Transverse colon (tissue), 4 donors: Measurements from ENCODE around the gene RSF1. TPM values are rescaled to one million over a fixed set of nuclear protein-coding genes. Genes with fewer than 3 reads are reported as not detected.

Experiments used
- DNase-seq: peaks from one replicate; pipeline ENCODE4 v3.0.0-alpha.2; 2019
- H3K27ac ChIP-seq, 4 donors: fragments of 200-600 bp; sonication (generic); 2 replicates each; pipeline ENCODE4 v1.5.1; 2016 to 2018; ENCODE audit warnings: inconsistent platforms in 4 of 4
- H3K27me3 ChIP-seq: fragments of 200-600 bp; sonication (generic); 2 replicates; pipeline ENCODE4 v1.5.1; 2017; ENCODE audit warnings: inconsistent platforms
- H3K36me3 ChIP-seq, 4 donors: fragments of 200-600 bp; sonication (generic); 2 replicates each; pipeline ENCODE4 v1.5.1; 2017 to 2019; ENCODE audit warnings: inconsistent platforms in 4 of 4
- H3K4me1 ChIP-seq, 4 donors: fragments of 200-600 bp; sonication (generic); 2 replicates each; pipeline ENCODE4 v1.5.1; 2017 to 2020; ENCODE audit warnings: inconsistent platforms in 4 of 4
- H3K4me3 ChIP-seq, 4 donors: fragments of 200-600 bp; sonication (generic); 1 replicate in 1 of 4; 2 replicates in 3 of 4; pipeline versions ENCODE4 v1.5.1 to v1.6.1; 2017 to 2019; ENCODE audit warnings: inconsistent platforms in 4 of 4
- H3K9me3 ChIP-seq, 2 donors: fragments of 200-600 bp; sonication (generic); 2 replicates each; pipeline ENCODE4 v1.5.1; 2017 to 2019; ENCODE audit warnings: inconsistent platforms in 2 of 2
- EP300 ChIP-seq: sonication (generic); formaldehyde crosslinking; IDR thresholded peaks from one replicate; pipeline ENCODE4 v1.6.1; 2017; ENCODE audit warnings: antibody characterized with exemption, low read depth
- POLR2A ChIP-seq: fragments of 450-650 bp; IDR thresholded peaks from one replicate; pipeline ENCODE4 v1.6.1; 2016; ENCODE audit warnings: antibody characterized with exemption, mild to moderate bottlenecking, moderate library complexity
- POLR2AphosphoS5 ChIP-seq, 3 donors: sonication (generic); formaldehyde crosslinking; IDR thresholded peaks; one replicate each; pipeline ENCODE4 v1.6.1; 2016; ENCODE audit warnings: antibody characterized with exemption in 3 of 3
- WGBS, 2 donors: methylation state at CpG; one replicate each; pipeline ENCODE4 v1.1.5; 2018; ENCODE audit warnings: low coverage in 1 of 2; 5-methylcytosine and 5-hydroxymethylcytosine counted together
- in situ Hi-C, 4 donors: fragments of 200-750 bp; cut with MboI; loops; one replicate each; pipeline versions ENCODE4 v1.15.0 to v1.15.1; 2017; ENCODE audit warnings: low sequenced_read_pairs in 3 of 4, low pct_ligation_motif_present in 1 of 4, low pct_unique_long_range_greater_than_20kb in 1 of 4
- intact Hi-C: fragments of 100-400 bp; cut with DNase I; formaldehyde crosslinking; loops from one replicate; pipeline ENCODE4 v1.15.1; 2023; ENCODE audit warnings: low total_unique reads
- total RNA-seq, 4 donors: library from RNA; depleted of rRNA; stranded (reverse); fragments of >200 nt; gene quantifications; one replicate each; pipeline ENCODE4 v1.1.0, GENCODE V29; 2016
- TF ChIP-seq, protein P1 (sequence below), 5 experiments: fragments of 200-600 bp in 3 of 5; fragments of 450-650 bp in 2 of 5; sonication (generic) in 3 of 5; IDR thresholded peaks; 1 replicate in 2 of 5; 2 replicates in 3 of 5; pipeline ENCODE4 v1.5.1; 2016 to 2017; ENCODE audit warnings: antibody characterized with exemption in 5 of 5, inconsistent platforms in 3 of 5, mild to moderate bottlenecking in 2 of 5, moderate library complexity in 1 of 5

RSF1 gene
- total RNA-seq, 4 donors from 2014 or later, result 45.6 to 72.8 (median 58.1) TPM

DNA sequence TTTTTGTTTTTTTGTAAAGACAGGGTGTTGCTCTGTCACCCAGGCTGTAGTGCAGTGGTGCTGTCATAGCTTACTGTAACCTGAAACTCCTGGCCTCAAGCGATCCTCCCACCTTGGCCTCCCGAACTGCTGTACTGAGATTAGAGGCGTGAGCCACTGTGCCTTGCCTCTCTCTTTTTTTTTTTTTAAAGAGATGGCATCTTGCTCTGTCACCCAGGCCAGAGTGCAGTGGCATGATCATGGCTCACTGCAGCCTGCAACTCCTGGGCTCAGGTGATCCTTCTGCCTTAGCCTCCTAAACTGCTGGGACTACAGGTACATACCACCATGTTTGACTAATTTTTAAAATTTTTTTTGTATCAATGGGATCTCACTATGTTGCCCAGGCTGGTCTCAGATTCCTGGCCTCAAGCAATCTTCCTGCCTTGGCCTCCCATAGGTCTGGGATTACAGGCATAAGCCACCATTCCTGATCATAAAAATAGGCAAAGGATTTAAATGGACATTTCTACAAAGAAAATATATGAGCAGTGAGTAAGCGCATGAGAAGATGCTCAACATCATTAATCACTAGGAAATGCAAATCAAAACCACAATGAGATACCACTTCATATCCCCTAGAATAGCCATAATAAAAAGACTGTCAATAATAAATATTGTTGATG, 165.6 kb downstream of the RSF1 start:
- Histone ChIP-seq H3K27me3 (no peaks in the 10 kb centered on the region), H3K27ac (no peak overlapping the region), H3K9me3 (no peaks in the 10 kb centered on the region), H3K4me3 (no peak overlapping the region), H3K4me1 (no peaks in the 10 kb centered on the region), H3K36me3 (no peaks in the 10 kb centered on the region)
- 91 to 96% methylated on average over 4 of the region's 4 CpGs for WGBS, 2 donors
- intact Hi-C loops (no loop called here), in situ Hi-C loops (no loop called here)
- DNase-seq, result no peak
- no peak for TF ChIP-seq POLR2A
- TF ChIP-seq, protein P1, sequence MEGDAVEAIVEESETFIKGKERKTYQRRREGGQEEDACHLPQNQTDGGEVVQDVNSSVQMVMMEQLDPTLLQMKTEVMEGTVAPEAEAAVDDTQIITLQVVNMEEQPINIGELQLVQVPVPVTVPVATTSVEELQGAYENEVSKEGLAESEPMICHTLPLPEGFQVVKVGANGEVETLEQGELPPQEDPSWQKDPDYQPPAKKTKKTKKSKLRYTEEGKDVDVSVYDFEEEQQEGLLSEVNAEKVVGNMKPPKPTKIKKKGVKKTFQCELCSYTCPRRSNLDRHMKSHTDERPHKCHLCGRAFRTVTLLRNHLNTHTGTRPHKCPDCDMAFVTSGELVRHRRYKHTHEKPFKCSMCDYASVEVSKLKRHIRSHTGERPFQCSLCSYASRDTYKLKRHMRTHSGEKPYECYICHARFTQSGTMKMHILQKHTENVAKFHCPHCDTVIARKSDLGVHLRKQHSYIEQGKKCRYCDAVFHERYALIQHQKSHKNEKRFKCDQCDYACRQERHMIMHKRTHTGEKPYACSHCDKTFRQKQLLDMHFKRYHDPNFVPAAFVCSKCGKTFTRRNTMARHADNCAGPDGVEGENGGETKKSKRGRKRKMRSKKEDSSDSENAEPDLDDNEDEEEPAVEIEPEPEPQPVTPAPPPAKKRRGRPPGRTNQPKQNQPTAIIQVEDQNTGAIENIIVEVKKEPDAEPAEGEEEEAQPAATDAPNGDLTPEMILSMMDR (IDR thresholded peaks at IDR 0.05), result no peak
- no peak for TF ChIP-seq EP300
- TF ChIP-seq POLR2AphosphoS5 (IDR thresholded peaks at IDR 0.05), result no peak

DNA sequence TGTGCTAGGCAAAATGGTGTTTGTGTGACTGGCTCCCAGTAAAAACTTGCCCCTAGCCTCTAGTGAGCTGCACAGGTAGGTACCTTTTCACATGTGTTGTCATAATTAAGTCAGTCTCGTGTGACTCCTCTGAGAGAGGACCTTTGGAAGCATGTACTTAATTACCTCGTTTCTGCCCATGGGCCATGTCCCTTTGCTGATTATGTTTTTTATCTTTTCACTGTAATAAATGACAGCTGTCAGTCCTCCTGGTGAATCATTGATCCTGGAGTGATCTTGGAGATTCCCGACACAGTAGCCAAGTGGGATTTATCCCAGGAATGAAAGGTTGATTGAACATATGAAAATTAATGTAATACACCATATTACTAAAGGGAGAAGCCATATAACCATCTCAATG, 170.4 kb downstream of the RSF1 start:
- H3K4me1 ChIP-seq, result no peaks in the 10 kb centered on the region
- no peak for DNase-seq
- 62 to 68% methylated on average over 2 to 3 of the region's 3 CpGs for WGBS, 2 donors
- no peaks in the 10 kb centered on the region for H3K36me3 ChIP-seq
- in situ Hi-C loops, result no loop called here
- no peaks in the 10 kb centered on the region for H3K27me3 ChIP-seq
- no peak overlapping the region for H3K4me3 ChIP-seq
- TF ChIP-seq POLR2AphosphoS5 (IDR thresholded peaks at IDR 0.05) (no peak), POLR2A (no peak), EP300 (no peak)
- TF ChIP-seq, protein P1 (IDR thresholded peaks at IDR 0.05), result no peak
- no peak overlapping the region for H3K27ac ChIP-seq
- intact Hi-C loops, result no loop called here
- H3K9me3 ChIP-seq, result no peaks in the 10 kb centered on the region

DNA sequence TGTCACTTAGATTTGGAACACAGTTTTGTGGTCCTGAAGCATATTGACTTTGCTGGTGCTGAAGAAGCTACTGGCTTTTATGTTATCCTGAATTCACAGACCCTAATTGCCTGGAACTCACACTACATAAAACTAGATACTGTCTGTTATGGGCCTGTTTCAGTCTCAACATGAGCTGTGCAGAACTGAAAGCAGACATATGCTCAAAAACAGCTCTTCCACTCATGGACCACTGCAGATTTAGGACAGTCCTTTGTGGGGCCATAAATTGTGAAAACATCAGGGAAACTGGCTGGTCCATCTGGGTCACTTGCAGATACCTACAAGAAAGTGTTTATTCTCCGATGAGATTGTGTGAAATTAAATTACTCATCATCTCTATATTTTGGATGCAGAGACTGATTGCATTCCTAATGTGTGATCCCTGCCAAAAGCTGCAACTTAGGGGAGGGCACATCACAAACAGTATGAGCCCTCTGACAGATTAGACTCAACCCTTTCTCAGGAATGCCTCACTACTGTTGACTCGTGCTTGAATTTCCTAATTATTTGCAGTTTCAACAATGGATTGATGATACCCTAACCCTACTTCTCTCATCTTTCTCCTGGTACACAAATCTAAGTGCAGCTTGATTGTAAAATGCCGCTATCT, 172.7 kb downstream of the RSF1 start:
- no peak for DNase-seq
- H3K4me1 ChIP-seq, result peaks cover 0 to 5% (median 0%) of the 10 kb centered on the region in 4 donors
- TF ChIP-seq POLR2A, result no peak
- no peak for TF ChIP-seq POLR2AphosphoS5 (IDR thresholded peaks at IDR 0.05)
- TF ChIP-seq, protein P1 (IDR thresholded peaks at IDR 0.05), result no peak
- TF ChIP-seq EP300, result no peak
- H3K27ac ChIP-seq, result no peak overlapping the region
- no peaks in the 10 kb centered on the region for H3K9me3 ChIP-seq
- intact Hi-C loops, result no loop called here
- H3K4me3 ChIP-seq, result no peak overlapping the region
- H3K27me3 ChIP-seq, result no peaks in the 10 kb centered on the region
- no peaks in the 10 kb centered on the region for H3K36me3 ChIP-seq
- 75 to 79% methylated on average over 3 of the region's 3 CpGs for WGBS, 2 donors
- in situ Hi-C loops, result no loop called here

DNA sequence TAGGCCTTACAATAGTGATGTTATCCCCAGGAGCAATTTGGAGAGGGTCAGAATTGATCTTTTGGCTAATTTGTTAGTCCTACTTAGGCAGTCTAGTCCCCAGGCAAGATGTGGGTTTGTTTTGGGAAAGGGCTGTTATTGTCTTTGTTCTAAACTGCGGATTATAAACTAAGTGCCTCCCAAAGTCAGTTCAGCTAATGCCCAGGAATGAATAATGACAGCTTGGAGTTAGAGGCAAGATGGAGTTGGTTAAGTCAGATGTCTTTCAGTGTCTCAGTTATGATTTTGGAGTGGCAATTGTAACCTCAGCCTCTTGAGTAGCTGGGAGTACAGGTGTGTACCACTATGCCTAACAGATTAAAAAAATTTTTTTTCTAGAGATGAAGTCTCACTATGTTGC, 175.6 kb downstream of the RSF1 start:
- Histone ChIP-seq H3K36me3 (no peaks in the 10 kb centered on the region), H3K9me3 (no peaks in the 10 kb centered on the region), H3K27ac (no peak overlapping the region), H3K4me1 (peaks cover 0 to 5% (median 0%) of the 10 kb centered on the region in 4 donors), H3K4me3 (no peak overlapping the region), H3K27me3 (no peaks in the 10 kb centered on the region)
- intact Hi-C loops, result no loop called here
- in situ Hi-C loops, result no loop called here
- WGBS, 2 donors, result 68 to 80% methylated on average over 1 of the region's 1 CpG
- DNase-seq, result no peak
- TF ChIP-seq POLR2AphosphoS5 (IDR thresholded peaks at IDR 0.05), result no peak
- TF ChIP-seq, protein P1 (IDR thresholded peaks at IDR 0.05), result no peak
- TF ChIP-seq EP300, result no peak
- no peak for TF ChIP-seq POLR2A
